B cell (primary cell): Measurements from ENCODE around the gene STAT5B.

ENCODE experiments used
- CTCF ChIP-seq: fragments of 200-600 bp; IDR thresholded peaks from one replicate; pipeline ENCODE4 v1.8.0; 2022; ENCODE audit warnings: antibody characterized with exemption, mild to moderate bottlenecking
- EZH2 ChIP-seq: IDR thresholded peaks from 2 replicates; pipeline ENCODE4 v1.6.1; 2012; ENCODE audit warnings: borderline replicate concordance, low read depth, mild to moderate bottlenecking, moderate library complexity, low read length; ENCODE audit not compliant: insufficient read depth, poor library complexity, severe bottlenecking

- TF ChIP-seq CTCF (no peak), EZH2 (no peak)
These were observed 6.4 kb upstream of the STAT5B start for GRCh38 chr17:42282478-42283080.
